ENCODE data around the gene KCNAB2.

KCNAB2 gene

DNA sequence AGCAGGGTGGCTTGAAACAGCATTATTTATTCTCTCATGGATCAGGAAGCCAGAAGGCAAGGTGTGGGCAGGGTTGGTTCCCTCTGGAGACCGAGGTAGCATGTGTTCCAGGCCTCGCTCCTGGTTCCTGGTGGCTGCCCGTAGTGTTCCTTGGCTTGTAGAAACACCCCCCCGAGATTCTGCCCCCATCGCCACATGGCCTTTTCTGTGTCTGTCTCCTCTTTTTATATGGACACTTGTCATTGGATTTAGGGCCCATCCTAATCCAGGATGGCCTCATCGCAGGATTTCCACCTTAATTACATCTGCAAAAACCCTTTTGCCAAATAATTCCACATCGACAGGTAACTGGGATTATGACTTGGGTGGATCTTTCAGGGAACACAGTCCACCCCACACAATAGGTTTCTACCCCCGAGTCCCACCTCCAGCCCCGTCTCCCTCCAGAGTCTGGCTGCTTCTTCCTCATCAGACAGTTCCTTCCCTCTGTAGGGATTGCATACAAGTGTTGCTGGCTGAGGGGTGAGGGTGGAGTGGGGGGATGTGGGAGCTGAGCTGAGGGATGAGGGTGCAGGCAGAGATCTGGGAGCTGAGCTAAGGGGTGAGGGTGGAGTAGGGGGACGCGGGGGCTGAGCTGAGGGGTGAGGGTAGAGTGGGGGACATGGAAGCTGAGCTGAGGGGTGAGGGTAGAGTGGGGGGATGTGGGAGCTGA lies 41.1 kb upstream of the KCNAB2 start:
- H3K27ac ChIP-seq = peak overlapping the region; percentile 76
- no peaks in the 10 kb centered on the region for H3K36me3 ChIP-seq
- H3K4me3 ChIP-seq (ENCODE audit: low read depth, low read length) = peak overlapping the region; percentile 12
- peak; percentile 33 for DNase-seq
- no peaks in the 10 kb centered on the region for H3K27me3 ChIP-seq (ENCODE audit: insufficient read depth, low read depth, severe bottlenecking)
- H3K9me3 ChIP-seq (ENCODE audit: severe bottlenecking) = no peaks in the 10 kb centered on the region
- TF ChIP-seq, protein P1, sequence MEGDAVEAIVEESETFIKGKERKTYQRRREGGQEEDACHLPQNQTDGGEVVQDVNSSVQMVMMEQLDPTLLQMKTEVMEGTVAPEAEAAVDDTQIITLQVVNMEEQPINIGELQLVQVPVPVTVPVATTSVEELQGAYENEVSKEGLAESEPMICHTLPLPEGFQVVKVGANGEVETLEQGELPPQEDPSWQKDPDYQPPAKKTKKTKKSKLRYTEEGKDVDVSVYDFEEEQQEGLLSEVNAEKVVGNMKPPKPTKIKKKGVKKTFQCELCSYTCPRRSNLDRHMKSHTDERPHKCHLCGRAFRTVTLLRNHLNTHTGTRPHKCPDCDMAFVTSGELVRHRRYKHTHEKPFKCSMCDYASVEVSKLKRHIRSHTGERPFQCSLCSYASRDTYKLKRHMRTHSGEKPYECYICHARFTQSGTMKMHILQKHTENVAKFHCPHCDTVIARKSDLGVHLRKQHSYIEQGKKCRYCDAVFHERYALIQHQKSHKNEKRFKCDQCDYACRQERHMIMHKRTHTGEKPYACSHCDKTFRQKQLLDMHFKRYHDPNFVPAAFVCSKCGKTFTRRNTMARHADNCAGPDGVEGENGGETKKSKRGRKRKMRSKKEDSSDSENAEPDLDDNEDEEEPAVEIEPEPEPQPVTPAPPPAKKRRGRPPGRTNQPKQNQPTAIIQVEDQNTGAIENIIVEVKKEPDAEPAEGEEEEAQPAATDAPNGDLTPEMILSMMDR (IDR thresholded peaks at IDR 0.05; ENCODE audit: low read depth, low read length) = no peak

DNA sequence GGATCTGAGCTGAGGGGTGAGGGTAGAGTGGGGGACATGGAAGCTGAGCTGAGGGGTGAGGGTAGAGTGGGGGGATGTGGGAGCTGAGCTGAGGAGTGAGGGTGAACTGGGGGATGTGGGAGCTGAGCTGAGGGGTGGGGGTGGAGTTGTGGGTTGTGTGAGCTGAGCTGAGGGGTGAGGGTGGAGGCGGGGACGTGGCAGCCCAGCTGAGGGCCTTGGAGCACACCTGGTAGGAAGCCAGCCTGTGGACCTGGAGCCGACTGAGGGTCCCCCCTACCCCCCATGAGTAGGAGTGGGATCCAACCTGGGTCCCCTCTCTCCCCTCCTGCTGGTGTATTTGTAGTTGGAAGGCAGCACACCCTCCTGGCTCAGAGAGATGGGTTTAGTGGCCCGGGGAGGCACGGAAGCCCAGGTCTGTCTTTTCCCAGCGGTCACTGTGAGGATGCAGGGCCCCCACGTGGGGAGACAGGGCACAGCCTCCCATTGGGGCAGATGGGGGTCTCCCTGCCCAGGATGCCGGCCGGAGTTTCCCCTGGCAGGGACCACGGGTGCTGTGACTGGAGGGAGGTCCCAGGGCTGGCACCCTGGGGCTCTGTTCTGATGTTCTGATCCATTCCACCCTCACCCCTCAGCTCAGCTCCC lies 40.3 kb upstream of the KCNAB2 start:
- no peak overlapping the region for H3K4me3 ChIP-seq (ENCODE audit: low read depth, low read length)
- H3K27ac ChIP-seq = peak overlapping the region; percentile 47; the same call in 1 of the 2 replicates
- H3K27me3 ChIP-seq (ENCODE audit: insufficient read depth, low read depth, severe bottlenecking) = no peaks in the 10 kb centered on the region
- no peaks in the 10 kb centered on the region for H3K9me3 ChIP-seq (ENCODE audit: severe bottlenecking)
- H3K36me3 ChIP-seq = no peaks in the 10 kb centered on the region
- peak; percentile 39 for DNase-seq
- TF ChIP-seq, protein P1 (IDR thresholded peaks at IDR 0.05; ENCODE audit: low read depth, low read length) = peak; percentile 39; the same call in 1 of the 2 replicates

DNA sequence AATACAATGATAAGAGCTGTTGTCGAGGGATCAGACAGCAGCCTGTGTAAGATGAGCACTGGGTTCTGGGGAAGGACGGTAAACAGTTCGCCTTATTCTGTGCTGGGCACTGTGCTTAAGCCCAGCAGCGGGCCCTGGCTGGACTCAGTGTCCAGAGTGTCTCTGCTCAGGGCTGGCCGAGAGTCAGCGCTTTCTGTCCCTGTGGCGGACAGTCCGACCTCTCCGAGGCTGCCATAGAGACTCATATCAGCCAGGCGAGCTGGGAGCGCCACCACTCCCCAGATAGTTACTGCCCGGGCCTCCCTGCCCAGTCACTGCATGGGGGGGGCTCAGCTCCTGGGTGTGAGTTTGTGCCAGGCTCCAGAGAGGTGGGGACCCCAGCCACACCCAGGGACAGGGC lies 38.8 kb upstream of the KCNAB2 start:
- Histone ChIP-seq H3K27ac (0 out of 2 replicates have a peak overlapping the region, but pooled peaks have one; percentile 2), H3K4me3 (ENCODE audit: low read depth, low read length) (no peak overlapping the region), H3K9me3 (ENCODE audit: severe bottlenecking) (no peaks in the 10 kb centered on the region), H3K27me3 (ENCODE audit: insufficient read depth, low read depth, severe bottlenecking) (no peaks in the 10 kb centered on the region), H3K36me3 (no peaks in the 10 kb centered on the region)
- no peak for DNase-seq
- TF ChIP-seq, protein P1 (IDR thresholded peaks at IDR 0.05; ENCODE audit: low read depth, low read length) = no peak

DNA sequence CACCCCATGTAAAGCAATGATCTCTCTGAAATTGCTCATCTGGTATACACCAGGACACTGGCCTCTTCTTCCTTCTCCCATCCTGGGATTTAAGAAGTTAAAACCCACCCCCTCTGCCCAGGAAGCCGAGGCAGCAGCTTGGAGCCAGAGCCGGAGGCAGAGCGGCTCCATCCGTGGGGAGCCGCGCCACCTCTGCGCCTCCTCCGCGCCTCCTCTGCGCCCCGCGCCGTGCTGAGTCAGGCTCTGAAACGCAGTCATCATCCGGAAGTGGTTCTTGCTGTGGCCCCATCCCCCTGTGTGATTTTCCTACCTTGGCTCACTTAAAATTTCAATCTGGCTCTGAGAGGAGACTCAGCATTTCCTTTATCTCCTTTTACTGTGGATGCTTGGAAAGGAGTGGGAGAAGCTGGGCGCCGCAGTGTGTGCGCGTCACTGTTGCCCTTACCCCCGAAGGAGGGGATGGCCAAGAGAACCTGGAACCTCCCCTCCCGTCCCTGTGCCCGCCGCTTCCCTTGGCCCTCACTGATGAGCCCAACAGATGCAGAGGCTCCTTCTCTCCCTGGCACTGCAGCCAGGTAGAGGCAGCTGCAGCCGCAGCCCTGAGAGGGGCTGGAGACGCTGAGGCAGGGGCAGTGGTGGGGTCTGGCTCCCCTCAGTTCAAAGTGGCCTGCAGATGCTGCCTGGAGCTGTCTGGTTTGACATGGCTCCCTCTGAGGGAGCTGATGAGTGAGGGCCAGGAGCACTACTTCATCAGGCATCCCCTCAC lies 38.2 kb upstream of the KCNAB2 start:
- H3K36me3 ChIP-seq = no peaks in the 10 kb centered on the region
- no peak overlapping the region for H3K4me3 ChIP-seq (ENCODE audit: low read depth, low read length)
- DNase-seq = no peak
- no peaks in the 10 kb centered on the region for H3K9me3 ChIP-seq (ENCODE audit: severe bottlenecking)
- TF ChIP-seq, protein P1 (IDR thresholded peaks at IDR 0.05; ENCODE audit: low read depth, low read length) = no peak
- H3K27me3 ChIP-seq (ENCODE audit: insufficient read depth, low read depth, severe bottlenecking) = no peaks in the 10 kb centered on the region
- H3K27ac ChIP-seq = 0 out of 2 replicates have a peak overlapping the region, but pooled peaks have one; percentile 2

DNA sequence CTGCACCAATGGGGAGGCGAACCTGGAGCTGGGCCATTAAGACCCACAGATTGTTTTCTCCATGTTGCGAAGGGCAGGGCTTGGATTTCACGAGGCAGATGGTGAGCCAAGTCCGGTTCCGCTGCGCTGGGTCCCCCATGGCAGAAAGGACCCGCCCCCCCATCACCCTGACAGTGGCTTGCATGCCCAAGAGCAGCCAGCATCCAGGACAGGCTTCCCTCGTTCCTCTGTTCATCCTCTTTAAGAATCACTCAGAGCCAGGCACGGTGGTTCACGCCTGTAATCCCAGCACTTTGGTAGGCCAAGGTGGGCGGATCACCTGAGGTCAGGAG lies 37.6 kb upstream of the KCNAB2 start:
- no peak for DNase-seq
- Histone ChIP-seq H3K4me3 (ENCODE audit: low read depth, low read length) (no peak overlapping the region), H3K27me3 (ENCODE audit: insufficient read depth, low read depth, severe bottlenecking) (no peaks in the 10 kb centered on the region), H3K27ac (no peak overlapping the region), H3K9me3 (ENCODE audit: severe bottlenecking) (no peaks in the 10 kb centered on the region), H3K36me3 (no peaks in the 10 kb centered on the region)
- TF ChIP-seq, protein P1 (IDR thresholded peaks at IDR 0.05; ENCODE audit: low read depth, low read length) = no peak

Measured in WERI-Rb-1 (cell line).